HCT116 (cell line): ENCODE measurements around the gene CCDC24.

Source experiments
- ELF1 ChIP-seq: IDR thresholded peaks from 2 replicates; pipeline ENCODE4 v1.6.1; 2012; ENCODE audit warnings: low read depth, borderline replicate concordance
- POLR2A ChIP-seq: IDR thresholded peaks from 2 replicates; pipeline ENCODE4 v1.7.0; 2011; ENCODE audit warnings: borderline replicate concordance; ENCODE audit not compliant: insufficient read depth, insufficient read length; ENCODE audit errors: extremely low read depth
- POLR2AphosphoS5 ChIP-seq: IDR thresholded peaks from 2 replicates; pipeline ENCODE4 v1.6.1; 2011; ENCODE audit warnings: mild to moderate bottlenecking, low read depth, low read length, moderate library complexity
- SIN3A ChIP-seq: IDR thresholded peaks from 2 replicates; pipeline ENCODE4 v1.6.1; 2012; ENCODE audit warnings: low read depth
- SRF ChIP-seq: IDR thresholded peaks from 2 replicates; pipeline ENCODE4 v1.6.1; 2012; ENCODE audit warnings: low read depth
- TCF7L2 ChIP-seq: IDR thresholded peaks from 2 replicates; pipeline ENCODE4 v1.7.0; 2011; ENCODE audit warnings: borderline replicate concordance, inconsistent platforms; ENCODE audit not compliant: insufficient read depth, insufficient read length; ENCODE audit errors: extremely low read depth
- TF ChIP-seq, protein P1 (sequence below), 3 experiments: fragments of 200-600 bp in 1 of 3; sonication (generic) in 1 of 3; IDR thresholded peaks in 2 of 3; conservative IDR thresholded peaks in 1 of 3; 2 replicates each; pipeline ENCODE4 v1.5.1; 2012 to 2017; ENCODE audit warnings: low read depth in 2 of 3, low read length in 2 of 3, antibody characterized with exemption in 1 of 3, borderline replicate concordance in 1 of 3, control low read depth in 1 of 3, mild to moderate bottlenecking in 1 of 3, mixed read lengths in 1 of 3, mixed run types in 1 of 3, moderate library complexity in 1 of 3; ENCODE audit not compliant: insufficient read depth in 1 of 3

DNA sequence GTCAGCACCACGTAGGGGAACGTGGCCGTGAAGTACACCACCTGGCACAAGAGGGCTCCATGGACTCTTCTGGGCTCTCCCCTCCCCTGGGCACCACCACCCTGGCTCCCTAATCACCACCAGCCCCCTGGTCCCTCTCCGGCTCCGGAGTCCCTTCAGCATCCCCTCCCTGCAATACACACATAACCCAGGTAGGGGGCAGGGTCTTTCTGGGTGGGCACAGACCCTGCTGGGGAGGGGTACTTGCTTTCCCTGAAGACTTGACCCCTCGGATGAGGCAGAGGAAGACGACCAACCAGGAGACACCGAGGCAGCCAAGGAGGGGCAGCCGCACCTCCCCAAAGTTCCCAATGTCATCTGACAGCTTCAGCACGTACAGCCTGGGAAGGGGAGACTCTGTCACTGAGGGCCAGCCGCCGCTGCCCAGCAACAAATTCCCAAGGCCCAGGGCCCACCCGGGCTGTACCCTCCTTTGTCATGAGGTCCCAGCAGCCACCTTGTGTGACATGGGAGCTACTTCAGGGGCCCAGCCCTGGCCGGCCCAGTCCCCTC is 11.3 kb downstream of the CCDC24 start:
- TF ChIP-seq, protein P1, sequence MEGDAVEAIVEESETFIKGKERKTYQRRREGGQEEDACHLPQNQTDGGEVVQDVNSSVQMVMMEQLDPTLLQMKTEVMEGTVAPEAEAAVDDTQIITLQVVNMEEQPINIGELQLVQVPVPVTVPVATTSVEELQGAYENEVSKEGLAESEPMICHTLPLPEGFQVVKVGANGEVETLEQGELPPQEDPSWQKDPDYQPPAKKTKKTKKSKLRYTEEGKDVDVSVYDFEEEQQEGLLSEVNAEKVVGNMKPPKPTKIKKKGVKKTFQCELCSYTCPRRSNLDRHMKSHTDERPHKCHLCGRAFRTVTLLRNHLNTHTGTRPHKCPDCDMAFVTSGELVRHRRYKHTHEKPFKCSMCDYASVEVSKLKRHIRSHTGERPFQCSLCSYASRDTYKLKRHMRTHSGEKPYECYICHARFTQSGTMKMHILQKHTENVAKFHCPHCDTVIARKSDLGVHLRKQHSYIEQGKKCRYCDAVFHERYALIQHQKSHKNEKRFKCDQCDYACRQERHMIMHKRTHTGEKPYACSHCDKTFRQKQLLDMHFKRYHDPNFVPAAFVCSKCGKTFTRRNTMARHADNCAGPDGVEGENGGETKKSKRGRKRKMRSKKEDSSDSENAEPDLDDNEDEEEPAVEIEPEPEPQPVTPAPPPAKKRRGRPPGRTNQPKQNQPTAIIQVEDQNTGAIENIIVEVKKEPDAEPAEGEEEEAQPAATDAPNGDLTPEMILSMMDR (IDR thresholded peaks at IDR 0.05 in 2 of 3, conservative IDR thresholded peaks at IDR 0.05 in 1 of 3; ENCODE audit: borderline replicate concordance in 1 of 3, insufficient read depth in 1 of 3, low read depth in 2 of 3, low read length in 2 of 3): peak in 2 of 3 experiments; percentile 39 to 47; a peak in 4 of 6 replicates
- no peak for TF ChIP-seq POLR2AphosphoS5
- TF ChIP-seq POLR2A: no peak
- no peak for TF ChIP-seq SRF
- TF ChIP-seq SIN3A: no peak
- TF ChIP-seq TCF7L2: no peak
- no peak for TF ChIP-seq ELF1
